PC-9 (cell line): ENCODE measurements around the gene TRIM36. TPM values are rescaled to one million over a fixed set of nuclear protein-coding genes. Genes with fewer than 3 reads are reported as not detected.

Experiments used
- BruUV-seq: library from RNA; stranded (reverse); fragments of 400-500 nt; replicated peaks from 2 replicates; lab custom pipeline; 2021; lab: Mats Ljungman, UMichigan
- CTCF ChIA-PET: fragments of 300-600 bp; sonication (Branson Sonifier 250); formaldehyde crosslinking; loops from one replicate; lab custom pipeline; 2022; ENCODE audit warnings: antibody characterized with exemption; lab: Charles Lee
- POLR2A ChIA-PET: fragments of 300-600 bp; sonication (Branson Sonifier 250); formaldehyde crosslinking; loops from one replicate; lab custom pipeline; 2022; ENCODE audit warnings: antibody characterized with exemption; ENCODE audit not compliant: unreplicated experiment; lab: Charles Lee
- DNase-seq, 2 experiments: peaks; one replicate each; pipeline versions ENCODE4 v3.0.0 to v3.0.0-alpha.2; 2015 to 2022; ENCODE audit warnings: mixed read lengths in 1 of 2
- H2AFZ ChIP-seq: fragments of 200-600 bp; sonication (generic); 2 replicates; pipeline ENCODE4 v1.8.1; 2017; ENCODE audit warnings: antibody characterized with exemption
- H3F3A ChIP-seq: fragments of 200-600 bp; sonication (generic); 2 replicates; pipeline ENCODE4 v1.8.1; 2017; ENCODE audit warnings: antibody characterized with exemption, mild to moderate bottlenecking, low read depth; ENCODE audit not compliant: insufficient read depth
- H3K27ac ChIP-seq: fragments of 200-600 bp; sonication (generic); 2 replicates; pipeline ENCODE4 v1.6.1; 2016; ENCODE audit warnings: mixed run types
- H3K27me3 ChIP-seq: fragments of 200-600 bp; sonication (generic); 2 replicates; pipeline ENCODE4 v1.6.1; 2016; ENCODE audit warnings: low read depth, mixed run types; ENCODE audit not compliant: insufficient read depth
- H3K36me3 ChIP-seq: fragments of 200-600 bp; sonication (generic); 2 replicates; pipeline ENCODE4 v1.6.1; 2016; ENCODE audit warnings: low read depth, mixed run types
- H3K4me1 ChIP-seq: fragments of 200-600 bp; sonication (generic); replicated peaks from 2 replicates; pipeline ENCODE4 v1.6.1; 2016; ENCODE audit warnings: mixed run types; ENCODE audit not compliant: insufficient read depth
- H3K4me2 ChIP-seq: fragments of 200-600 bp; sonication (generic); 2 replicates; pipeline ENCODE4 v1.6.1; 2017; ENCODE audit warnings: mixed run types
- H3K4me3 ChIP-seq: fragments of 200-600 bp; sonication (generic); 2 replicates; pipeline ENCODE4 v1.6.1; 2016; ENCODE audit warnings: mixed run types
- H3K79me2 ChIP-seq: fragments of 200-600 bp; sonication (generic); 2 replicates; pipeline ENCODE4 v1.6.1; 2017; ENCODE audit warnings: low read depth, mixed run types
- H3K9me2 ChIP-seq: fragments of 200-600 bp; sonication (generic); 2 replicates; pipeline ENCODE4 v1.8.1; 2017; ENCODE audit warnings: mild to moderate bottlenecking; ENCODE audit not compliant: insufficient read depth
- H3K9me3 ChIP-seq: fragments of 200-600 bp; sonication (generic); 2 replicates; pipeline ENCODE4 v1.8.1; 2016; ENCODE audit warnings: low read depth; ENCODE audit not compliant: insufficient read depth
- H4K20me1 ChIP-seq: fragments of 200-600 bp; sonication (generic); 2 replicates; pipeline ENCODE4 v1.8.1; 2017; ENCODE audit not compliant: insufficient read depth
- CTCF ChIP-seq: fragments of 200-600 bp; sonication (generic); conservative IDR thresholded peaks from 2 replicates; pipeline ENCODE4 v1.6.1; 2017; ENCODE audit warnings: mixed run types, antibody characterized with exemption, mild to moderate bottlenecking, moderate library complexity
- EZH2 ChIP-seq: fragments of 200-600 bp; sonication (generic); IDR thresholded peaks from 2 replicates; pipeline ENCODE4 v1.8.0; 2017; ENCODE audit warnings: antibody characterized with exemption, low read depth
- intact Hi-C: fragments of 100-400 bp; cut with micrococcal nuclease; formaldehyde crosslinking; loops from one replicate; pipeline ENCODE4 v1.10.0; 2022; ENCODE audit not compliant: unreplicated experiment
- total RNA-seq: library from RNA; stranded (reverse); gene quantifications from 2 replicates; pipeline ENCODE4 v1.2.3, GENCODE V29; 2021

Gene TRIM36
- total RNA-seq, 1 experiment from 2014 or later: 0.22 TPM

GRCh38 chr5:115179394-115180164 lies 9.9 kb upstream of the TRIM36 start:
- Histone ChIP-seq H3K4me1 (no peaks in the 10 kb centered on the region), H3F3A (no peaks in the 10 kb centered on the region), H2AFZ (no peak overlapping the region), H3K36me3 (no peaks in the 10 kb centered on the region), H3K27ac (no peak overlapping the region), H3K9me3 (no peaks in the 10 kb centered on the region), H3K79me2 (no peaks in the 10 kb centered on the region), H3K4me3 (no peak overlapping the region), H4K20me1 (no peaks in the 10 kb centered on the region), H3K4me2 (no peak overlapping the region), H3K9me2 (0 out of 2 replicates have a peak, but pooled peaks cover 6% of the 10 kb centered on the region), H3K27me3 (no peaks in the 10 kb centered on the region)
- ChIA-PET POLR2A (no interaction called here), CTCF (no interaction called here)
- DNase-seq: no peak
- BruUV-seq: no TSS peak
- TF ChIP-seq CTCF: no peak
- TF ChIP-seq EZH2: no peak
- intact Hi-C loops: no loop called here

- H3K27me3 ChIP-seq: no peaks in the 10 kb centered on the region
- no TSS peak for BruUV-seq
- H3K4me2 ChIP-seq: no peak overlapping the region
Measured at GRCh38 chr5:115179030-115179393, 9.3 kb upstream of the TRIM36 start.

GRCh38 chr5:115170929-115171510 lies 1.3 kb upstream of the TRIM36 start:
- H4K20me1 ChIP-seq: no peaks in the 10 kb centered on the region
- H3K27me3 ChIP-seq: peaks cover 5% of the 10 kb centered on the region; the same call in 1 of the 2 replicates
- no peaks in the 10 kb centered on the region for H3K9me3 ChIP-seq
- H3K27ac ChIP-seq: no peak overlapping the region
- peak overlapping the region; percentile 81; the same call in 1 of the 2 replicates for H3K4me3 ChIP-seq
- ChIA-PET CTCF (interaction anchor here (0.5 kb wide), 1 partner anchor 15 kb away, joined by 15 read pairs; no protein-coding TSS in a partner anchor), POLR2A (no interaction called here)
- H3K36me3 ChIP-seq: no peaks in the 10 kb centered on the region
- no peak for DNase-seq
- no peaks in the 10 kb centered on the region for H3K9me2 ChIP-seq
- no peaks in the 10 kb centered on the region for H3K4me1 ChIP-seq
- TF ChIP-seq CTCF (no peak), EZH2 (no peak)
- BruUV-seq: no TSS peak
- H3K79me2 ChIP-seq: no peaks in the 10 kb centered on the region
- no peaks in the 10 kb centered on the region for H3F3A ChIP-seq
- intact Hi-C loops: no loop called here
- H2AFZ ChIP-seq: 0 out of 2 replicates have a peak overlapping the region, but pooled peaks have one; percentile 90
- peak overlapping the region; percentile 90 for H3K4me2 ChIP-seq

More at GRCh38 chr5:115179030-115179393, 9.3 kb upstream of the TRIM36 start:
- no peaks in the 10 kb centered on the region for H3K36me3 ChIP-seq
- ChIA-PET POLR2A (no interaction called here), CTCF (no interaction called here)
- H3K9me2 ChIP-seq: 0 out of 2 replicates have a peak, but pooled peaks cover 6% of the 10 kb centered on the region
- no peak overlapping the region for H3K4me3 ChIP-seq
- H3F3A ChIP-seq: no peaks in the 10 kb centered on the region
- H4K20me1 ChIP-seq: no peaks in the 10 kb centered on the region
- TF ChIP-seq CTCF (no peak), EZH2 (no peak)
- no peak overlapping the region for H2AFZ ChIP-seq
- intact Hi-C loops: no loop called here
- no peak for DNase-seq
- H3K27ac ChIP-seq: no peak overlapping the region
- H3K9me3 ChIP-seq: no peaks in the 10 kb centered on the region
- H3K4me1 ChIP-seq: no peaks in the 10 kb centered on the region
- H3K79me2 ChIP-seq: no peaks in the 10 kb centered on the region
